Neutrophil (primary cell): Measurements from ENCODE around the gene TOMM70.

Source experiments
- H3K27ac ChIP-seq: fragments of 200-600 bp; sonication (generic); 2 replicates; pipeline ENCODE4 v1.5.1; 2016; ENCODE audit warnings: mild to moderate bottlenecking, moderate library complexity
- H3K27me3 ChIP-seq: fragments of 200-600 bp; sonication (generic); 2 replicates; pipeline ENCODE4 v1.6.0; 2016; ENCODE audit warnings: mild to moderate bottlenecking
- H3K36me3 ChIP-seq: fragments of 200-600 bp; sonication (generic); 2 replicates; pipeline ENCODE4 v1.5.1; 2017
- H3K4me1 ChIP-seq, 2 experiments: fragments of 200-600 bp in 1 of 2; sonication (generic) in 1 of 2; 1 replicate in 1 of 2; 2 replicates in 1 of 2; pipeline versions ENCODE4 v1.5.1 to v1.6.1; 2013 to 2016; ENCODE audit warnings: low read depth in 1 of 2, low read length in 1 of 2, mild to moderate bottlenecking in 1 of 2, moderate library complexity in 1 of 2; ENCODE audit not compliant: control insufficient read depth in 1 of 2, insufficient read depth in 1 of 2
- H3K4me3 ChIP-seq, 2 experiments: fragments of 200-600 bp in 1 of 2; sonication (generic) in 1 of 2; 1 replicate in 1 of 2; 2 replicates in 1 of 2; pipeline ENCODE4 v1.5.1; 2013 to 2016; ENCODE audit warnings: low read depth in 1 of 2, low read length in 1 of 2, mild to moderate bottlenecking in 1 of 2, moderate library complexity in 1 of 2
- H3K9me3 ChIP-seq: fragments of 200-600 bp; sonication (generic); 2 replicates; pipeline ENCODE4 v1.5.1; 2016
- TF ChIP-seq, protein P1 (sequence below): fragments of 200-600 bp; sonication (generic); IDR thresholded peaks from 2 replicates; pipeline ENCODE4 v1.5.1; 2016; ENCODE audit warnings: antibody characterized with exemption

Gene TOMM70

DNA sequence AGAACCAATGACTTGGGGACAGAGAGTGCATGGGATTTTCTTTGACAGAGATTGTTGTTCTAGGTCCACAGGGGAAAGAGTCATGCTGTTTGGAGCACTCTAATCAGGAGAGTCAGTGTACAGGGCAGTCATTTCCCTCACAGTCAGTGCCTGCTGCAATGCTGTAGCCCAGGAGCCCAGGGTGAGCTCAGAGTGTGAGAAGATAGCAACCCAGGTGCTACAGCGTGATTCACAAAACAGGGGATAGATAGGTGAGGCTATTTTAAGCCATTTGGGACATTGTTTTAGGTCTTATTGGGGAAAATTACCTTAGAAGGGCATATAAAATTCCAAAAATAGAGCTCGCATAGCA, 37.7 kb upstream of the TOMM70 start:
- TF ChIP-seq, protein P1, sequence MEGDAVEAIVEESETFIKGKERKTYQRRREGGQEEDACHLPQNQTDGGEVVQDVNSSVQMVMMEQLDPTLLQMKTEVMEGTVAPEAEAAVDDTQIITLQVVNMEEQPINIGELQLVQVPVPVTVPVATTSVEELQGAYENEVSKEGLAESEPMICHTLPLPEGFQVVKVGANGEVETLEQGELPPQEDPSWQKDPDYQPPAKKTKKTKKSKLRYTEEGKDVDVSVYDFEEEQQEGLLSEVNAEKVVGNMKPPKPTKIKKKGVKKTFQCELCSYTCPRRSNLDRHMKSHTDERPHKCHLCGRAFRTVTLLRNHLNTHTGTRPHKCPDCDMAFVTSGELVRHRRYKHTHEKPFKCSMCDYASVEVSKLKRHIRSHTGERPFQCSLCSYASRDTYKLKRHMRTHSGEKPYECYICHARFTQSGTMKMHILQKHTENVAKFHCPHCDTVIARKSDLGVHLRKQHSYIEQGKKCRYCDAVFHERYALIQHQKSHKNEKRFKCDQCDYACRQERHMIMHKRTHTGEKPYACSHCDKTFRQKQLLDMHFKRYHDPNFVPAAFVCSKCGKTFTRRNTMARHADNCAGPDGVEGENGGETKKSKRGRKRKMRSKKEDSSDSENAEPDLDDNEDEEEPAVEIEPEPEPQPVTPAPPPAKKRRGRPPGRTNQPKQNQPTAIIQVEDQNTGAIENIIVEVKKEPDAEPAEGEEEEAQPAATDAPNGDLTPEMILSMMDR, result no peak
- Histone ChIP-seq H3K4me1 (no peaks in the 10 kb centered on the region), H3K27me3 (no peaks in the 10 kb centered on the region), H3K4me3 (no peak overlapping the region), H3K36me3 (no peaks in the 10 kb centered on the region), H3K9me3 (peaks cover 2% of the 10 kb centered on the region), H3K27ac (no peak overlapping the region)

DNA sequence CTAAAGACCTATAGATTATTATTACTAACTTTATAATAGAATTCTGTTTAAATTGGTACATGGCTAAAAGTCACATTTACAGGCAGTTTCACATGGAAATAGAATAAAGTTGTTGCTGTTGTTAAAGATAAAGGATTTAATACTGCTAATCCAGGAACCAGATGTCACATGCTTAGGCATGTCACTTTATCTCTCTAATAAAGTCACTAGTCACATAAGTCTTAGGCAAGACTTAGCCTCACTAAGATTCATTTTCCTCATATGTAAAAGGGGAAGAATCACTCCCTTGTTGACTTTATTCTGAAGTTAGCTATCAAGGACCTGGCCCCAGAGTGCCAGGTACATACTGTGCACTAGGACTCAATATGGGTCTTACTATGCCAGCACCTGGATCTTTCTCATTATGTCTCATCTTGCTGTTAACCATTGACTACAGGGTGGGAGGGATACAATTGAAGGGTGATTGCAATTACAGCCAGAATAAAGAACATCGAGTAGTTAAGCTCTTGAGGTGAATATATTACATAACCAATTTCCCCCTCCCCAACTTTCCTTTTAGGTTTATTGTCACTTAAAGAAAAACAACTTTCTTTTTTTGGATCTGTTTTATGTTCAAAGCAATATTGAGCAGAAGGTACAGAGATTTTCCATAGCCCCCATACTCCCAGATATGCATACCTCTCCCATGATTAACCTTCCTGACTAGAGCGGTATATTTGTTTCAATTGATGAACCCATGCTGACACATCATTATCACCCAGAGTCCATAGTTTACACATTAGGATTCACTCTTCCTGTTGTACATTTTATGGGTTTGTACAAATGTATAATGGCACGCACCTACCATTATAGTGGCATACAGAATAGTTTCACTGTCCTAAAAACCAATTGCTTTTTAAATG, 37.1 kb upstream of the TOMM70 start:
- Histone ChIP-seq H3K36me3 (no peaks in the 10 kb centered on the region), H3K27ac (no peak overlapping the region), H3K4me3 (no peak overlapping the region), H3K9me3 (no peaks in the 10 kb centered on the region), H3K4me1 (no peaks in the 10 kb centered on the region), H3K27me3 (no peaks in the 10 kb centered on the region)
- TF ChIP-seq, protein P1, result no peak

- H3K27me3 ChIP-seq, result no peaks in the 10 kb centered on the region
- TF ChIP-seq, protein P1, result no peak
Measured at GRCh38 chr3:100436951-100437350, 36.1 kb upstream of the TOMM70 start.

GRCh38 chr3:100429187-100429716, 28.4 kb upstream of the TOMM70 start:
- H3K9me3 ChIP-seq, result no peaks in the 10 kb centered on the region
- no peaks in the 10 kb centered on the region for H3K36me3 ChIP-seq
- H3K4me1 ChIP-seq, result no peaks in the 10 kb centered on the region
- H3K27me3 ChIP-seq, result no peaks in the 10 kb centered on the region
- no peak overlapping the region for H3K27ac ChIP-seq
- TF ChIP-seq, protein P1, result no peak
- H3K4me3 ChIP-seq, result no peak overlapping the region

More at GRCh38 chr3:100436951-100437350, 36.1 kb upstream of the TOMM70 start:
- Histone ChIP-seq H3K4me3 (no peak overlapping the region), H3K4me1 (no peaks in the 10 kb centered on the region), H3K36me3 (no peaks in the 10 kb centered on the region), H3K9me3 (no peaks in the 10 kb centered on the region), H3K27ac (no peak overlapping the region)

DNA sequence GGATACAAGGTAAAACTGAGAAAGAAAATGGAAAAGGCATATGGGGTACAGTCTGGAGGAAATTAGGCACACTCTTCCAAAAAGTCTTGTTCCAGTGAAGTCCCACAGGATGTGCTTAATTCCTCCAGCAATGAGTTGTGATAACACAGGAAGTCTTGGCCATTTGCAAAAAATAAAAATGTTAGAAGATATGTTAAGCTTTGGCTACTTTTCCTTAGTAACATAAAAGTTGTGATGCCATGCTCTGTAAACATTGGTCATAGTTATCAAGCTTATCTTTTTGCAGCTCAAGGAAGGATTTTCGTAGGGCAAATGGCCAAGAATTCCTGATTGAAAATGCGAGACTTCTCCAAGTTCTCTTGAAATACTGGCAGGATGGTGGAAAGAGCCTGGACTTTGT, 26.8 kb upstream of the TOMM70 start:
- no peak overlapping the region for H3K4me3 ChIP-seq
- H3K9me3 ChIP-seq, result no peaks in the 10 kb centered on the region
- H3K27me3 ChIP-seq, result no peaks in the 10 kb centered on the region
- TF ChIP-seq, protein P1, result no peak
- no peaks in the 10 kb centered on the region for H3K36me3 ChIP-seq
- H3K4me1 ChIP-seq, result no peaks in the 10 kb centered on the region
- H3K27ac ChIP-seq, result no peak overlapping the region
